Ishikawa (cell line): ENCODE results near the gene OXTR.

Experiments used
- EP300 ChIP-seq: IDR thresholded peaks from 2 replicates; pipeline ENCODE4 v1.6.1; 2012; ENCODE audit warnings: borderline replicate concordance
- MAX ChIP-seq: IDR thresholded peaks from 2 replicates; pipeline ENCODE4 v1.6.1; 2012
- TAF1 ChIP-seq: IDR thresholded peaks from 2 replicates; pipeline ENCODE4 v1.6.1; 2012; ENCODE audit warnings: low read depth, mild to moderate bottlenecking

DNA sequence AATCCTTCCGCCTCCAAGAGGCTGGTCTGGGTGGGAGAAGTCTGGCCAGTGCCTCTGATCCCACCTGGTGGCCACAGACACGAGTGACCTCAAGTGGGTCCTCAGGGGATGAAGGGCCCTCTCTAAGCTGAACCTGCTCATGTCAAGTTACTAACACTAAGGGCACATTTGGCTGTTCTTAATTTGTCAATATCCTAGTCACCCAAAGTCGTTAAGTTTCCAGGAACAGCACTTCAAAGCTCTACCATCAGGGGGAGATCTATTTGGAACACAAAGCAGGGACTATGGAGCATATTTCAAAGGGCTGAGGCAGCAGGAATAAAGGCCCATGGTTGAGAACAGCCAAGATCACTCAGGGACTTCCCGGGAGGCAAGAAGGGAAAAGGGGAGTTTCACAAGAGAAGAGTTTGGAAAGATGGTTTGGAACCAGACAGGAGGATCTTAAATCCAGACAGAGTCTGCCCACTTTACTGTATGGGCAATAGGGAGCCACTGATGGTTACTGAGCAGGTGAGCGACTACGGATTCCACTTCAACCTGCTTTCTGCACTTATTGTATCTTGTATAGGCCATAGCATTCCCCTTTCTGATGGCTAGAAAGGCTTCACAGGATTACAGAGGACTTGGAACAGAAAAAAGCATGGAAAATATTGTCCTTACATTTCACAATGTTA lies 13.7 kb downstream of the OXTR start:
- no peak for TF ChIP-seq MAX
- no peak for TF ChIP-seq EP300
- TF ChIP-seq TAF1 = no peak
